ENCODE data around the gene VDAC2.

VDAC2 gene

GRCh38 chr10:75211007-75211691 lies 553 bp downstream of the VDAC2 start (continued):
- no peak for TF ChIP-seq ZNF274 (IDR thresholded peaks at IDR 0.05; ENCODE audit: low read length)
- no peak for TF ChIP-seq ZNF274 (tag by site-specific recombination; IDR thresholded peaks at IDR 0.05; ENCODE audit: borderline replicate concordance)
- no peak for TF ChIP-seq ZNF837 (tag by site-specific recombination; IDR thresholded peaks at IDR 0.05)

GRCh38 chr10:75212343-75212742 lies 1.7 kb downstream of the VDAC2 start:
- Histone ChIP-seq H3K9me3 (ENCODE audit: control insufficient read depth, insufficient read depth, low read depth, low read length) (no peaks in the 10 kb centered on the region), H3K36me3 (ENCODE audit: control insufficient read depth in 2 of 2, insufficient read depth in 1 of 2, low read length in 2 of 2) (peaks cover 40 to 55% of the 10 kb centered on the region in 2 experiments), H3K4me1 (ENCODE audit: control insufficient read depth, insufficient read depth, low read length) (peaks cover 2% of the 10 kb centered on the region; the same call in 1 of the 2 replicates), H3K4me3 (ENCODE audit: low read depth, low read length) (no peak overlapping the region), H3K27ac (ENCODE audit: extremely low read depth, low read depth, low read length) (no peak overlapping the region)
- ChIA-PET POLR2A (interaction anchor here (1.9 to 3.4 kb wide), 2 partner anchors 11 to 1036 kb away, joined by 5 to 18 read pairs; no protein-coding TSS in a partner anchor), CTCF (interaction anchor here (0.9 to 2.7 kb wide), 5 partner anchors 12 to 101 kb away, joined by 3 to 16 read pairs (median 6); partner anchors contain the start of genes COMTD1 and SAMD8)
- TF ChIP-seq ZNF561 (tag by site-specific recombination; IDR thresholded peaks at IDR 0.05; ENCODE audit: borderline replicate concordance) (no peak), ZFP69B (tag by site-specific recombination; IDR thresholded peaks at IDR 0.05) (no peak), ZNF121 (tag by site-specific recombination; IDR thresholded peaks at IDR 0.05) (0 out of 2 replicates have a peak, but pooled peaks have one; percentile 28), ZNF792 (tag by site-specific recombination; IDR thresholded peaks at IDR 0.05) (no peak), TRIM28 (IDR thresholded peaks at IDR 0.05; ENCODE audit: borderline replicate concordance, low read length) (no peak)

GRCh38 chr10:75220274-75220673 lies 9.7 kb downstream of the VDAC2 start:
- Histone ChIP-seq H3K27ac (ENCODE audit: extremely low read depth, low read depth, low read length) (no peak overlapping the region), H3K4me3 (ENCODE audit: low read depth, low read length) (no peak overlapping the region), H3K9me3 (ENCODE audit: control insufficient read depth, insufficient read depth, low read depth, low read length) (no peaks in the 10 kb centered on the region), H3K4me1 (ENCODE audit: control insufficient read depth, insufficient read depth, low read length) (peaks cover 9% of the 10 kb centered on the region), H3K36me3 (ENCODE audit: control insufficient read depth in 2 of 2, insufficient read depth in 1 of 2, low read length in 2 of 2) (peaks cover 70 to 97% of the 10 kb centered on the region in 2 experiments)
- CTCF ChIA-PET: interaction anchor here (1.0 kb wide), 1 partner anchor 11 kb away, joined by 4 read pairs; no protein-coding TSS in a partner anchor
- TF ChIP-seq ZNF26 (tag by site-specific recombination; IDR thresholded peaks at IDR 0.05): no peak
- TF ChIP-seq ZNF266 (tag by site-specific recombination; IDR thresholded peaks at IDR 0.05; ENCODE audit: low read depth): no peak
- no peak for TF ChIP-seq ZNF23 (tag by site-specific recombination; IDR thresholded peaks at IDR 0.05; ENCODE audit: borderline replicate concordance)
- TF ChIP-seq ZNF449 (tag by site-specific recombination; IDR thresholded peaks at IDR 0.05): no peak
- TF ChIP-seq ZNF639 (tag by site-specific recombination; IDR thresholded peaks at IDR 0.05): no peak
- no peak for TF ChIP-seq PRDM6 (tag by site-specific recombination; IDR thresholded peaks at IDR 0.05)
- no peak for TF ChIP-seq SCRT2 (tag by site-specific recombination; IDR thresholded peaks at IDR 0.05)
- TF ChIP-seq ZNF610 (tag by site-specific recombination; IDR thresholded peaks at IDR 0.05; ENCODE audit: borderline replicate concordance): no peak
- TF ChIP-seq ZNF302 (tag by site-specific recombination; IDR thresholded peaks at IDR 0.05; ENCODE audit: low read depth): no peak
- no peak for TF ChIP-seq SCRT1 (tag by site-specific recombination; IDR thresholded peaks at IDR 0.05; ENCODE audit: borderline replicate concordance)
- TF ChIP-seq ZNF560 (tag by site-specific recombination; IDR thresholded peaks at IDR 0.05; ENCODE audit: borderline replicate concordance): no peak
- no peak for TF ChIP-seq ZFP37 (tag by site-specific recombination; IDR thresholded peaks at IDR 0.05)
- no peak for TF ChIP-seq ZNF473 (tag by site-specific recombination; IDR thresholded peaks at IDR 0.05)
- TF ChIP-seq ZNF391 (tag by site-specific recombination; IDR thresholded peaks at IDR 0.05; ENCODE audit: borderline replicate concordance, low read depth): no peak
- no peak for TF ChIP-seq ZNF626 (tag by site-specific recombination; IDR thresholded peaks at IDR 0.05)
- no peak for TF ChIP-seq ZNF645 (tag by site-specific recombination; IDR thresholded peaks at IDR 0.05)
- no peak for TF ChIP-seq ZNF501 (tag by site-specific recombination; IDR thresholded peaks at IDR 0.05)
- POLR2A ChIA-PET: no interaction called here
